ENCODE results near the gene SRBD1.

SRBD1 gene

GRCh38 chr2:45586600-45586999 lies 24.5 kb downstream of the SRBD1 start:
- no peaks in the 10 kb centered on the region for H3K4me1 ChIP-seq (ENCODE audit: low read length)
- no peak for TF ChIP-seq EZH2phosphoT487 (IDR thresholded peaks at IDR 0.05; ENCODE audit: low read depth)
- TF ChIP-seq, protein P1, sequence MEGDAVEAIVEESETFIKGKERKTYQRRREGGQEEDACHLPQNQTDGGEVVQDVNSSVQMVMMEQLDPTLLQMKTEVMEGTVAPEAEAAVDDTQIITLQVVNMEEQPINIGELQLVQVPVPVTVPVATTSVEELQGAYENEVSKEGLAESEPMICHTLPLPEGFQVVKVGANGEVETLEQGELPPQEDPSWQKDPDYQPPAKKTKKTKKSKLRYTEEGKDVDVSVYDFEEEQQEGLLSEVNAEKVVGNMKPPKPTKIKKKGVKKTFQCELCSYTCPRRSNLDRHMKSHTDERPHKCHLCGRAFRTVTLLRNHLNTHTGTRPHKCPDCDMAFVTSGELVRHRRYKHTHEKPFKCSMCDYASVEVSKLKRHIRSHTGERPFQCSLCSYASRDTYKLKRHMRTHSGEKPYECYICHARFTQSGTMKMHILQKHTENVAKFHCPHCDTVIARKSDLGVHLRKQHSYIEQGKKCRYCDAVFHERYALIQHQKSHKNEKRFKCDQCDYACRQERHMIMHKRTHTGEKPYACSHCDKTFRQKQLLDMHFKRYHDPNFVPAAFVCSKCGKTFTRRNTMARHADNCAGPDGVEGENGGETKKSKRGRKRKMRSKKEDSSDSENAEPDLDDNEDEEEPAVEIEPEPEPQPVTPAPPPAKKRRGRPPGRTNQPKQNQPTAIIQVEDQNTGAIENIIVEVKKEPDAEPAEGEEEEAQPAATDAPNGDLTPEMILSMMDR (IDR thresholded peaks at IDR 0.05; ENCODE audit: low read depth, low read length) = no peak

DNA sequence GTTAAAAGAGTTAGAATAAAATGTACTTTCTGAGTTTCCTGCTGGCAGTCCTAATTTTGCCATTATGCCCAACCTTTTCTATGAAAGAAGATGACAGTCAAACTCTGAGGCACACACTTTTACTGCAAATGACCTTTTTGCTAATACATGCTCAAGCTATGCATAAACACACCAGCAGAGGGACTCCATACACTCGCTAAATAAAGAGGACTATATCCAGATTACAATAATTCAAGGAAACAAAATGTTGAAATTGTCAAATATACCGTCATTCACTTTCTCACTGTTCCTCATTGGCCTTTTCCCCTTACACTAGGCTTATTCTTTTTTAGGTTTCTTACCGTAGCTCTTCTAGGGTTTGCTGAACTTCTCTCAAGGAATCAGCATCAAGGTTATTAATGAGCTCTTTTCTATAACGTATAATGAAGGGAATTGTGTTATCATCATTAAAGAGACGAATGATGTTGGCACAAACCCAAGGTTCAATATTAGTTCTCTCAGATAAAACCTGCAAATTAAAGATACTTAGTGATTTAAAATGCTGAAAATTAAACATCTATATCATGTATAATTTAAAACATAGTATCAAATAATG lies 25.7 kb downstream of the SRBD1 start:
- Histone ChIP-seq H3K4me3 (ENCODE audit: low read length) (no peak overlapping the region), H2AFZ (ENCODE audit: low read depth, low read length) (no peak overlapping the region), H4K20me1 (ENCODE audit: insufficient read depth, low read length) (peaks cover 5% of the 10 kb centered on the region; the same call in 1 of the 2 replicates), H3K9me3 (ENCODE audit: insufficient read depth, low read length) (no peaks in the 10 kb centered on the region), H3K27ac (ENCODE audit: low read length) (no peak overlapping the region), H3K9ac (ENCODE audit: low read length) (no peak overlapping the region), H3K4me1 (ENCODE audit: low read length) (no peaks in the 10 kb centered on the region), H3K27me3 (ENCODE audit: low read depth, low read length) (no peaks in the 10 kb centered on the region), H3K4me2 (ENCODE audit: low read length) (no peak overlapping the region), H3K79me2 (ENCODE audit: low read length) (peaks cover 22% of the 10 kb centered on the region), H3K36me3 (replicated peaks; ENCODE audit: low read depth, low read length) (peaks cover 7% of the 10 kb centered on the region)
- TF ChIP-seq, protein P1 (IDR thresholded peaks at IDR 0.05; ENCODE audit: low read depth, low read length) = peak; percentile 65
- no peak for TF ChIP-seq EZH2phosphoT487 (IDR thresholded peaks at IDR 0.05; ENCODE audit: low read depth)

More at GRCh38 chr2:45586600-45586999, 24.5 kb downstream of the SRBD1 start:
- Histone ChIP-seq H3K36me3 (replicated peaks; ENCODE audit: low read depth, low read length) (peaks cover 11% of the 10 kb centered on the region), H3K27ac (ENCODE audit: low read length) (no peak overlapping the region), H3K9ac (ENCODE audit: low read length) (no peak overlapping the region), H3K4me3 (ENCODE audit: low read length) (no peak overlapping the region), H3K79me2 (ENCODE audit: low read length) (peaks cover 24% of the 10 kb centered on the region), H3K4me2 (ENCODE audit: low read length) (no peak overlapping the region), H3K9me3 (ENCODE audit: insufficient read depth, low read length) (no peaks in the 10 kb centered on the region), H4K20me1 (ENCODE audit: insufficient read depth, low read length) (peaks cover 5% of the 10 kb centered on the region; the same call in 1 of the 2 replicates), H3K27me3 (ENCODE audit: low read depth, low read length) (no peaks in the 10 kb centered on the region), H2AFZ (ENCODE audit: low read depth, low read length) (no peak overlapping the region)

DNA sequence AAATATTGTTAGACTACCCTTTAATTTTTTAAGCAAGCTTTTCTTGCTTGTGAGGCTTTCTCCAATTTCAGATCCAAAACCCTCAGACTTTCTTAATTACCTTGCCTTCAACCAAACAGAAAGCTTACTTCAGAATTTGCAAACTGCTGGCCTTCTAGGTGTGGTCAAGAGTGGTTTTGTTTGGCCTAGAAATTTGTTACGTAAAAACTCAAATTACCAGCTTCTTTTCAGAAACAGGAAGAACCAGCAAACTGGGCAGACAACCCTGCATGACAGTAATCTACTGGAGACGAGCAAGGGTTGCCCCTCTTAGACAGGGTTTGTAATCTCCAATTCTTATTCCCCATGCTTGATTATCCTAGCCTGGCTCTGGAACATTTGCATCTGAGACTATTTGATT lies 27.1 kb downstream of the SRBD1 start:
- Histone ChIP-seq H4K20me1 (ENCODE audit: insufficient read depth, low read length) (no peaks in the 10 kb centered on the region), H3K9me3 (ENCODE audit: insufficient read depth, low read length) (no peaks in the 10 kb centered on the region), H3K9ac (ENCODE audit: low read length) (no peak overlapping the region), H3K27me3 (ENCODE audit: low read depth, low read length) (no peaks in the 10 kb centered on the region), H3K79me2 (ENCODE audit: low read length) (peaks cover 16% of the 10 kb centered on the region), H3K4me1 (ENCODE audit: low read length) (no peaks in the 10 kb centered on the region), H3K4me2 (ENCODE audit: low read length) (no peak overlapping the region), H3K36me3 (replicated peaks; ENCODE audit: low read depth, low read length) (no peaks in the 10 kb centered on the region), H3K27ac (ENCODE audit: low read length) (no peak overlapping the region), H2AFZ (ENCODE audit: low read depth, low read length) (no peak overlapping the region), H3K4me3 (ENCODE audit: low read length) (no peak overlapping the region)
- TF ChIP-seq, protein P1 (IDR thresholded peaks at IDR 0.05; ENCODE audit: low read depth, low read length) = no peak
- no peak for TF ChIP-seq EZH2phosphoT487 (IDR thresholded peaks at IDR 0.05; ENCODE audit: low read depth)

DNA sequence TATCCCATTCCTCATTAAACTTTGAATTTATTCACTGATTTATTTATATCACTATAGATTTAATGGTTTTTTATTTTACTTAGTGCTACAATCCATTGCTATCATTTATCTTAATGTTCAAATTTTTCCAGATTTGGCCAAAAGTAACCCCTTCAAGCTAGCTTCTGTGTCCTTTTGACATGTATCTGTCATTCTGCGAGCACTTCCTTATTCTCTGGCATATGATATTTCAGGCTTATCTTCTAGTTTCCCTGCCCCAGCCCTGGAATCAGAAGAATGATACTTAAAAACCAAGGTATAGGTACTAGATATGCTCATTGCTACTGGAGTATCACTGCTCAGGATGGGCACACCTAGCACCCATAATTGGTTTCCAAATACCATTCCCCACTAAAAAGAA lies 28.5 kb downstream of the SRBD1 start:
- Histone ChIP-seq H3K27me3 (ENCODE audit: low read depth, low read length) (no peaks in the 10 kb centered on the region), H3K27ac (ENCODE audit: low read length) (no peak overlapping the region)

More for the DNA sequence above, 28.5 kb downstream of the SRBD1 start:
- Histone ChIP-seq H3K9me3 (ENCODE audit: insufficient read depth, low read length) (no peaks in the 10 kb centered on the region), H3K4me1 (ENCODE audit: low read length) (no peaks in the 10 kb centered on the region), H3K4me2 (ENCODE audit: low read length) (no peak overlapping the region), H4K20me1 (ENCODE audit: insufficient read depth, low read length) (no peaks in the 10 kb centered on the region), H3K79me2 (ENCODE audit: low read length) (peaks cover 3% of the 10 kb centered on the region; the same call in 1 of the 2 replicates), H3K9ac (ENCODE audit: low read length) (no peak overlapping the region), H2AFZ (ENCODE audit: low read depth, low read length) (no peak overlapping the region), H3K4me3 (ENCODE audit: low read length) (no peak overlapping the region), H3K36me3 (replicated peaks; ENCODE audit: low read depth, low read length) (no peaks in the 10 kb centered on the region)
- no peak for TF ChIP-seq EZH2phosphoT487 (IDR thresholded peaks at IDR 0.05; ENCODE audit: low read depth)
- TF ChIP-seq, protein P1 (IDR thresholded peaks at IDR 0.05; ENCODE audit: low read depth, low read length) = no peak

Data from OCI-LY3 (cell line).